Lung (tissue), 12 donors: ENCODE data around the gene HMG20A. TPM values are rescaled to one million over a fixed set of nuclear protein-coding genes. Genes with fewer than 3 reads are reported as not detected.
A peak's percentile ranks its signal among the peaks of the same experiment; 100 is the strongest.

Experiments used
- ATAC-seq: fragments of 200-7000 bp; cut with Tn5 transposase; one replicate; pipeline ENCODE4 v1.9.1; 2020; ENCODE audit warnings: moderate number of reproducible peaks; ENCODE audit not compliant: insufficient read depth, low FRiP score
- DNase-seq, 3 donors: peaks; one replicate each; pipeline ENCODE4 v3.0.0-alpha.2; 2013 to 2017
- H3K27ac ChIP-seq, 2 donors: one replicate each; pipeline ENCODE4 v1.5.1; 2013; ENCODE audit warnings: mild to moderate bottlenecking in 2 of 2, moderate library complexity in 2 of 2, control low read depth in 1 of 2, inconsistent platforms in 1 of 2, low read depth in 1 of 2, low read length in 1 of 2
- H3K27me3 ChIP-seq, 3 donors: one replicate each; pipeline ENCODE4 v1.5.1; 2013; ENCODE audit warnings: low read length in 2 of 3; ENCODE audit not compliant: control insufficient read depth in 3 of 3, insufficient read depth in 3 of 3
- H3K36me3 ChIP-seq, 4 donors: one replicate each; pipeline ENCODE4 v1.5.1; 2013; ENCODE audit warnings: low read length in 4 of 4, mild to moderate bottlenecking in 1 of 4, moderate library complexity in 1 of 4; ENCODE audit not compliant: control insufficient read depth in 4 of 4, insufficient read depth in 4 of 4
- H3K4me1 ChIP-seq, 5 donors: one replicate each; pipeline ENCODE4 v1.5.1; 2013; ENCODE audit warnings: low read length in 5 of 5, mild to moderate bottlenecking in 2 of 5, moderate library complexity in 1 of 5; ENCODE audit not compliant: control insufficient read depth in 5 of 5, insufficient read depth in 5 of 5
- H3K4me3 ChIP-seq: one replicate; pipeline ENCODE4 v1.5.1; 2013; ENCODE audit warnings: mild to moderate bottlenecking, control low read depth, moderate library complexity
- H3K9ac ChIP-seq, 2 donors: one replicate each; pipeline ENCODE4 v1.5.1; 2013; ENCODE audit warnings: low read length in 2 of 2, control low read depth in 1 of 2; ENCODE audit not compliant: insufficient read depth in 1 of 2
- H3K9me3 ChIP-seq, 4 donors: one replicate each; pipeline ENCODE4 v1.5.1; 2013; ENCODE audit warnings: low read length in 3 of 4, mild to moderate bottlenecking in 1 of 4, moderate library complexity in 1 of 4; ENCODE audit not compliant: control insufficient read depth in 4 of 4, insufficient read depth in 3 of 4
- WGBS, 2 donors: extraction: QIAGEN DNeasy Blood & Tissue Kit; methylation state at CpG; one replicate each; pipeline ENCODE4 v1.1.7; 2013; 5-methylcytosine and 5-hydroxymethylcytosine counted together
- polyA plus RNA-seq, 2 donors: library from polyadenylated mRNA; stranded (reverse); fragments of 200-250 nt; gene quantifications; one replicate each; pipeline ENCODE4 v1.2.1, GENCODE V29; 2013
- total RNA-seq, 2 donors: library from RNA; depleted of rRNA in 1 of 2; stranded (reverse); fragments of >200 nt in 1 of 2; gene quantifications; one replicate each; pipeline ENCODE4 v1.2.1, GENCODE V29; 2014 to 2021
- TF ChIP-seq, protein P1 (sequence below): IDR thresholded peaks from 2 replicates; pipeline ENCODE4 v1.5.1; 2012; ENCODE audit warnings: mild to moderate bottlenecking; ENCODE audit errors: control extremely low read depth, extremely low read depth
- donor health status: control.
- donor health status: control.
- donor health status: Bipolar disorder and iron deficiency.
- donor health status: healthy.
- donor health status: DM: yes; HTN: yes; CAD: no.

Gene HMG20A
- total and polyA plus RNA-seq, 4 donors, result 12.7 to 63.9 (median 23.4) TPM

DNA sequence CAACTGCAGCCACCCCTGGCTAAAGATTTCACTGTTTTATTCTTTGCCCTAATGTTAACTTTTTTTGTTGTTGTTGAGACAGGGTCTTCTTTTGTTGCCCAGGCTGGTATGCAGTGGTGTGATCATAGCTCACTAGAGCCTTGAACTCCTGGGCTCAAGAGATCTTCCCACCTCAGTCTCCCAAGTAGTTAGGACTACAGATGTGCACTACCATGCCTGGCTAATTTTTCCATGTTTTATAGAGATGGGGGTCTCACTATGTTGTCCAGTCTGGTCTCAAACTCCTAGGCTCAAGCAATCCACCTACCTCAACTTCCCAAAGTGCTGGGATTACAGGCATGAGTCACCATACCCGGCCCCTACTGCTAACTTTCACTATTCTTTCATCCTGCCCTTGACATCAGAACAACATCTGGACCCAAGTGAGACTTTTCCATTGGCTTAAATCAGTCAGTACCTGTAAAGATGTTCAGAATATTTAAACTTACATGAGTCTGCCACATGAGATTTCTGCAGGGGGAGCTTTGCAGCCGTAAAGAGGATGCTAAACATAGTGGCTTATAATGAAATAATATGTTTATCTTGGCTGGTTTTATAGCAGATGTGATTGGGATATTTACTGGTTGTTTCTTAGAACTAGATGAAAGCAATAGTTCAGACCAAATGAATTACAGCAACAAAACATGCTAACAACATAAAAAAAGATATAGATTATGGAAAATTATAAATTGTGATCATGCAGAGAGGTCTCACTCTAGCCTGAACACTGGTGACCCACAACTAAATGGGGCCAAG is 73.6 kb downstream of the HMG20A start:
- Histone ChIP-seq H3K4me1 (peaks cover 11 to 57% (median 31%) of the 10 kb centered on the region in 5 donors), H3K9me3 (no peaks in the 10 kb centered on the region), H3K36me3 (no peaks in the 10 kb centered on the region), H3K4me3 (no peak overlapping the region), H3K9ac (no peak overlapping the region), H3K27ac (no peak overlapping the region), H3K27me3 (no peaks in the 10 kb centered on the region)
- 64 to 85% methylated on average over 2 of the region's 2 CpGs for WGBS, 2 donors
- TF ChIP-seq, protein P1, sequence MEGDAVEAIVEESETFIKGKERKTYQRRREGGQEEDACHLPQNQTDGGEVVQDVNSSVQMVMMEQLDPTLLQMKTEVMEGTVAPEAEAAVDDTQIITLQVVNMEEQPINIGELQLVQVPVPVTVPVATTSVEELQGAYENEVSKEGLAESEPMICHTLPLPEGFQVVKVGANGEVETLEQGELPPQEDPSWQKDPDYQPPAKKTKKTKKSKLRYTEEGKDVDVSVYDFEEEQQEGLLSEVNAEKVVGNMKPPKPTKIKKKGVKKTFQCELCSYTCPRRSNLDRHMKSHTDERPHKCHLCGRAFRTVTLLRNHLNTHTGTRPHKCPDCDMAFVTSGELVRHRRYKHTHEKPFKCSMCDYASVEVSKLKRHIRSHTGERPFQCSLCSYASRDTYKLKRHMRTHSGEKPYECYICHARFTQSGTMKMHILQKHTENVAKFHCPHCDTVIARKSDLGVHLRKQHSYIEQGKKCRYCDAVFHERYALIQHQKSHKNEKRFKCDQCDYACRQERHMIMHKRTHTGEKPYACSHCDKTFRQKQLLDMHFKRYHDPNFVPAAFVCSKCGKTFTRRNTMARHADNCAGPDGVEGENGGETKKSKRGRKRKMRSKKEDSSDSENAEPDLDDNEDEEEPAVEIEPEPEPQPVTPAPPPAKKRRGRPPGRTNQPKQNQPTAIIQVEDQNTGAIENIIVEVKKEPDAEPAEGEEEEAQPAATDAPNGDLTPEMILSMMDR, result no peak
- ATAC-seq (no peak), DNase-seq (peak in 1 of 3 donors; percentile 58)

DNA sequence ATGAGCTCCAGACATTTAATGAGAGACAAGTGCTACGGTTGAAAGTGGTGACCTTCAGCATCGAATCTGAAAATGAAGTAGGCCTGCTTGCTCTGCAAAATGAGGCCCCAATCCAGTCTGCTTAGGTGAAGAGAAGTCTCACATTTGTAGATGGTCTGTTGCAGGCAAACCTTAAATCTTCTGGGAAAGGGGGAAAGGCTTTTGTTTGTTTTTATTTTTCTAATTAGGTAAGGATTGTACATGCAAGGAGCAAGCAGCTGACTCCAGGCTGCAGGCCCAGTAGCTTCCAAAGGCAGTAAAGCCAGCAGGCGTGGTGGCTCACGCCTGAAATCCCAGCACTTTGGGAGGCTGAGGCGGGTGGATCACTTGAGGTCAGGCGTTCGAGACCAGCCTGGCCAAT is 74.3 kb downstream of the HMG20A start:
- H3K27me3 ChIP-seq, result no peaks in the 10 kb centered on the region
- H3K4me1 ChIP-seq, result peaks cover 11 to 62% (median 31%) of the 10 kb centered on the region in 5 donors
- DNase-seq (no peak), ATAC-seq (no peak)
- TF ChIP-seq, protein P1, result no peak
- no peak overlapping the region for H3K4me3 ChIP-seq
- H3K9me3 ChIP-seq, result no peaks in the 10 kb centered on the region
- no peaks in the 10 kb centered on the region for H3K36me3 ChIP-seq
- WGBS, 2 donors, result 88 to 90% methylated on average over 7 of the region's 7 CpGs
- peak overlapping the region in 1 of 2 donors; percentile 48 for H3K27ac ChIP-seq
- H3K9ac ChIP-seq, result no peak overlapping the region

DNA sequence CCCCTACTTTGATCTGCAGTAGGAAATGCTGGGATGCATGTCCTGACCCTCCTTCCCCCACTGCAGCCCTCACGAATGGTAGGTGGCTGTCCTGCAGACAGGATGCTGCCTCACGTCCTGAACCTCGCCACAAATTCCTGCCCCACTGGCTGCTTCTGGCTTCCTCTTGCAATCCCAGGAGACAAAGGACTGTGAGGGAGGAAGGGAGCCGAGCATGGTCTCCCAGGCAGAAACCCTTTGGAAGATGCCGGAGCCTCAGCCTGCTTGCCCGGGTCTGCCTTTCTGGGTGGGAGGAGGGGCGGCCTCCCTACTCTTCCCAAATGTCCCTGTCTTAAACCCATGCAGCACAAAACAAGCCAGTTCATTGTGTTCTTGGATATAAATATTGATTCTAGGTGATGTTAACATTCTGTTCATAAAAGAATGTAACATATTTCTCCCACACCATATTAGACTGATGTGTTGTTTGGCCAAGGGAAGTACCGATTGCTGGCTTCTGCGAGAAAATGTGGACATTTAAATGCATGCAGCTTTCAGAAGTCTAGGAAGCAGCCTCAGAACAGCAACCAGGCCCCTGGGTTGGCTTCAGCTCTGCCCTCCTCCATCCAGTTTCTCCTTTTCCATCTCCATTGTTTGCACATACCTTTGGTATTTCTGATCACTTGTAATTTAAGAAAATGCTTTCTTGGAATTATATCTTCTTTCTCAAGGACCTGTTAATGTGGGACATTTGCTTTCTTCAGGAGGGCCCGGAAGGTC is 75.3 kb downstream of the HMG20A start:
- ATAC-seq (no peak), DNase-seq (peak; percentile 72 to 89 (median 89))
- no peaks in the 10 kb centered on the region for H3K9me3 ChIP-seq
- H3K9ac ChIP-seq, result peak overlapping the region; percentile 41 to 47
- TF ChIP-seq, protein P1, result no peak
- H3K27me3 ChIP-seq, result no peaks in the 10 kb centered on the region
- H3K36me3 ChIP-seq, result no peaks in the 10 kb centered on the region
- H3K4me1 ChIP-seq, result peaks cover 11 to 62% (median 31%) of the 10 kb centered on the region in 5 donors
- H3K27ac ChIP-seq, result peak overlapping the region; percentile 73 to 76
- WGBS, 2 donors, result 49 to 51% methylated on average over 10 of the region's 10 CpGs
- H3K4me3 ChIP-seq, result no peak overlapping the region
